22Rv1 (cell line): ENCODE measurements around the gene RAP1GAP.

Experiments
- H3K27ac ChIP-seq: fragments of 450-650 bp; 2 replicates; pipeline ENCODE4 v1.5.1; 2017
- CTCF ChIP-seq: fragments of 450-650 bp; IDR thresholded peaks from 2 replicates; pipeline ENCODE4 v1.5.1; 2017; ENCODE audit warnings: mild to moderate bottlenecking
- ZFX ChIP-seq: fragments of 450-650 bp; IDR thresholded peaks from 2 replicates; pipeline ENCODE4 v1.6.1; 2017; ENCODE audit warnings: antibody characterized with exemption, borderline replicate concordance

RAP1GAP gene

DNA sequence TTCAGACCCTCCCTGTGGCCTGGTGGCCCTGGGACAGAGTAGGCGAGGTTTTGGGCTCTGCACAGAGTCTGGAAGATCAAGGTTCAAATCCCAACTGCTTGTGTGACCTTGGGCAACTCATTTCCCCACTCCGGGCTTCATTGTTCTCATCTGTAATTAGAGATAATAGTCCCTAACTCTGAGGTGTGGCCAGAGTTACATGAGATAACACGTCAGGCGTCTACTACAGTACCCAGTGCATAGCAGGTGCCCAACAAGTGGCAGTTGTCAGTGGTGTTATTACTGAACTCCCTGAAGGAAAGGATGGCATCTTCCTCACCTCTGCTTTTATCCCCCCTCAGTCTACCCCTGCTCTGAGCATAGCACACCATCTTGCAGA, 20.8 kb downstream of the RAP1GAP start:
- TF ChIP-seq CTCF (no peak), ZFX (no peak)
- H3K27ac ChIP-seq = no peak overlapping the region

DNA sequence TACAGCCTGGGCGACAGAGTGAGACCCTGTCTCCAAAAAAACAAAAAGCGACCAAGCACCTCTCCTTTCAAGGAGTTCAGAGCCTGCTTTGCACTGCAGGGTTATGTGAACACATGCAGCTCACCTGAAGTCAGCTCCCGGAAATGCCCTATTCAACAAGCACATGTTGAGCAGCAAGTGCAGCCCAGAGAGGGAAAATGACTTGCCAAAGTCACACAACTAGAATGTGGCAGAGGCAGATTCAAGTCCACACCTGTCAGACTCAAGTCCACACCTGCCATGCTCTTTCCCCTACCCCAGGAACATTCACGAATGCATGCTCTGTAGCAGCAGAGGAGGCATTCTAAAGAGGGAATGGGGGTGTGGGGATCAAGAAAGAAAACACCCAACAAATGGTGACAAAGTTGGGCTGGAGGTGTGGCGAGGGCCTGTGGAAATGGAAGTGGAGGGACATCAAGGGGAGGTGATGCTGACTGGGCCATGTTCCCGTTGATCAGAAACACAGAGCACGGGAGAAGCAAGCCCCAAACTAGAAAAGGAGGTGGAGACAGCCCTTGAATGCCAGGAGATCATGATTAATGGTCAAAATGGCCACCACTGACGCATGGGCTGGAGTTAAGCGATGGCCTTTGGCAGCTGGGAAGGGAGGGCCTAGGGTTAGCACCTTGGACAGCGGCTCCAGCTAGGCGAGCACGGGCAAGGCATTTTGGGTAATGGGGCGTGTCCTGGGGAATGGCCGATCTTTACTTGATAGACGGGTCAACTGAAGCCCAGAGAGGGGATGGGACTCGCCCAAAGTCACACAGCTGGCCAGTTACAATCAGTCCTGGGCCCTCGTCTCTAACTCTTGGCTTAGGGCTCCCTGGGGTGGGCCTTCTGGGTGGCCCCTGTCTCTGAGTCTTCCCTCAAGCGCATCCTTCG, 21.5 kb downstream of the RAP1GAP start:
- H3K27ac ChIP-seq = no peak overlapping the region
- no peak for TF ChIP-seq ZFX
- no peak for TF ChIP-seq CTCF

DNA sequence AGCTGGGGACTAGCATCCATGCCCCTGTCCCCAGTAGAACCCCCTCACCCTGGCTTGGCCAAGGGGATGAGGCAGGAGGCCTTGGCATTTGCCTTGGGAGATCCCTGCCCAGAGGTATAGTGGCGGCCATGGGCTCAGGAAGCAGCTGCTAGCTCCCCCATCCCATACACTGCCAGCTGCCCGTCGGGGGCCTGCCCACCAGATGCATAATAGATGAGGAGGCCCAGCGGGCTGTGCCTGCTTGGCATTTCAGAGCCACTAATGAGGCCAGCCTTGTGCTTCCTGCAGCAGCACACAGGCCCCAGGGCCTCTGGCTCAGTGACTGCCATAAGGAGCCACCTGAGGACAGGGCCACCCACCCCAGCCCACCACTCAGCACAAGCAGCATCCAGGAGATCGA, 23.6 kb downstream of the RAP1GAP start:
- TF ChIP-seq CTCF = no peak
- no peak for TF ChIP-seq ZFX
- H3K27ac ChIP-seq = no peak overlapping the region

- no peak overlapping the region for H3K27ac ChIP-seq
- TF ChIP-seq ZFX (no peak), CTCF (no peak)
Observed at GRCh38 chr1:21644906-21645305, 24.3 kb downstream of the RAP1GAP start.

- TF ChIP-seq ZFX = no peak
- no peak overlapping the region for H3K27ac ChIP-seq
Observed at GRCh38 chr1:21644348-21644747, 24.8 kb downstream of the RAP1GAP start.

DNA sequence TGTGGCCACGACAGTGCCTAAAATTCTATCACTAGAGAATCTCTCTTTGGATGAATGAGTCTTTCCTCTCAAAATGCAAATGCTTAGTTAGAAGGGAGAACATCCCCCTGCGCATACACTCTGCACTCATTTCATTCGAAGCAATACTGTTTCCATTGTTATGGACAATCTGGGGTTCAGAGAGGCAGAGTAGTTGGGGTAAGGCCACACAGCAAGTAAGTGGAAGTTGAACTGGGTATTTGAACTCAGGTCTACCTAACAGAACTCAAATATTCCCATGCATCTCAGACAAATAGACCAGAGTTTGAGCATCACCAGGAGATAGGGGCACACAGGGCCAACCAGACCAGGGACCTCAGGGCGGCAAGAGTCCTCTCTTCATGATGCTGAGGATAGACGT, 25.5 kb downstream of the RAP1GAP start:
- TF ChIP-seq ZFX (no peak), CTCF (no peak)
- H3K27ac ChIP-seq = no peak overlapping the region

- TF ChIP-seq ZFX (no peak), CTCF (no peak)
- no peak overlapping the region for H3K27ac ChIP-seq
Observed at GRCh38 chr1:21641967-21642739, 27.0 kb downstream of the RAP1GAP start.
